OCI-LY1 (cell line): ENCODE results near the gene WNT2B.

Experiments used
- H2AFZ ChIP-seq: fragments of 200-600 bp; sonication (generic), shearing (Covaris generic); 2 replicates; pipeline ENCODE4 v1.6.0; 2014; ENCODE audit warnings: antibody characterized with exemption, mild to moderate bottlenecking, low read length
- H3F3A ChIP-seq: fragments of 200-600 bp; sonication (generic), shearing (Covaris generic); 2 replicates; pipeline ENCODE4 v1.6.0; 2014; ENCODE audit warnings: mild to moderate bottlenecking, antibody characterized with exemption, low read length, moderate library complexity; ENCODE audit not compliant: insufficient read depth
- H3K27ac ChIP-seq: fragments of 200-600 bp; sonication (generic); 2 replicates; pipeline ENCODE4 v1.5.1; 2014; ENCODE audit warnings: low read length, mixed run types, mild to moderate bottlenecking, low read depth; ENCODE audit not compliant: poor library complexity, severe bottlenecking
- H3K27me3 ChIP-seq: fragments of 200-600 bp; sonication (generic); 2 replicates; pipeline ENCODE4 v1.6.0; 2014; ENCODE audit warnings: antibody characterized with exemption, mild to moderate bottlenecking, low read length, moderate library complexity; ENCODE audit not compliant: insufficient read depth
- H3K36me3 ChIP-seq: fragments of 200-600 bp; sonication (generic); 2 replicates; pipeline ENCODE4 v1.6.1; 2014; ENCODE audit warnings: mild to moderate bottlenecking, antibody characterized with exemption, low read length, moderate library complexity, mixed read lengths; ENCODE audit not compliant: insufficient read depth
- H3K4me1 ChIP-seq: fragments of 200-600 bp; sonication (generic); 2 replicates; pipeline ENCODE4 v1.5.1; 2014; ENCODE audit warnings: mild to moderate bottlenecking, low read length, moderate library complexity; ENCODE audit not compliant: insufficient read depth, severe bottlenecking
- H3K4me2 ChIP-seq: fragments of 200-600 bp; sonication (generic), shearing (Covaris generic); 2 replicates; pipeline ENCODE4 v1.6.1; 2014; ENCODE audit warnings: low read length
- H3K4me3 ChIP-seq: fragments of 200-600 bp; sonication (generic); 2 replicates; pipeline ENCODE4 v1.5.1; 2014; ENCODE audit warnings: low read length, low read depth, mild to moderate bottlenecking, mixed read lengths; ENCODE audit not compliant: poor library complexity, severe bottlenecking
- H3K79me2 ChIP-seq: fragments of 200-600 bp; shearing (Covaris generic); 2 replicates; pipeline ENCODE4 v1.6.1; 2016; ENCODE audit warnings: mixed run types, low read length, mixed read lengths; ENCODE audit not compliant: insufficient read depth
- H3K9ac ChIP-seq: fragments of 200-600 bp; sonication (generic), shearing (Covaris generic); 2 replicates; pipeline ENCODE4 v1.6.1; 2014; ENCODE audit warnings: mild to moderate bottlenecking, low read length, mixed read lengths
- H3K9me2 ChIP-seq: fragments of 200-600 bp; sonication (generic), shearing (Covaris generic); 2 replicates; pipeline ENCODE4 v1.6.1; 2014; ENCODE audit warnings: low read depth, mild to moderate bottlenecking, low read length, mixed read lengths
- H3K9me3 ChIP-seq: fragments of 200-600 bp; shearing (Covaris generic); 2 replicates; pipeline ENCODE4 v1.6.1; 2014; ENCODE audit warnings: low read length, mixed read lengths
- H4K20me1 ChIP-seq: fragments of 200-600 bp; sonication (generic), shearing (Covaris generic); 2 replicates; pipeline ENCODE4 v1.6.0; 2016; ENCODE audit warnings: mild to moderate bottlenecking, low read length; ENCODE audit not compliant: insufficient read depth
- EZH2 ChIP-seq: fragments of 200-600 bp; sonication (generic), shearing (Covaris generic); IDR thresholded peaks from 2 replicates; pipeline ENCODE4 v1.8.0; 2017; ENCODE audit warnings: borderline replicate concordance, mixed run types, mild to moderate bottlenecking, antibody characterized with exemption, low read length, moderate library complexity, mixed read lengths
- TF ChIP-seq, protein P1 (sequence below): fragments of 200-600 bp; sonication (generic), shearing (Covaris generic); IDR thresholded peaks from 2 replicates; pipeline ENCODE4 v1.5.1; 2017; ENCODE audit warnings: mild to moderate bottlenecking, antibody characterized with exemption, low read length, moderate library complexity, mixed read lengths

The WNT2B gene

GRCh38 chr1:112514901-112515300 lies 6.1 kb downstream of the WNT2B start:
- H3K27ac ChIP-seq, result no peak overlapping the region

DNA sequence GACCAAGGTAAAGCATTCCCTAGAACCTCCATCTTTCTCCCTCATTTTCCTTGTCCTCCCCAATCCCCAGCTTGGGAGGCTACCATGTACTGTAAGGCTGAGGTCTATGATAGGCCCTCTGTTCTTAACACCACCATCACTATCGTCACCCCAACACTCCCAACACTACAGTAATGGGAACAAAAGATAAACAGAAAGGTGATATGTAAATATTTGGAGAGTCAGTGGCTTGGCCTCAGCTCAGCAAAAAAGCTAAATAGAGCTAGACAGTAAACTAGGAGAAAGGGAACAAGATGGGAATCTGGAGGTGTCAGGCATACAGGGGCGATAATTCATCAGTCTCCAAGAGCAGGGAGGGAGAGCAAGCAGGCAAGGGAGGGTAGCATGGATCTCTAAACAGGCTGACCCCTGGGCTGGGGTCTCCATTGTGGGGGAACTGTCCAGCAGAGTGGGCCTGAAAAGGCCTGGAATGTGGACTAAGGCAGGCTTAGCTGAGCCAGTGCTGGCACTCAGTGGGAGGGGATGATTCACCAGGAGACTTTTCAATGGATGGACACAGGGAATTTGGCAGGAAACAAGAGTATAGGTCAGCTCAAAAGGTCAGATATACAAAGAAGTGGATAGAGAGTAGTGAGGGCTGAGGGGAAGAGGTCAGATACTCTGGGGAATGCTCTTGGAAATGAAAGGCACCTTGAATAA lies 6.7 kb downstream of the WNT2B start:
- Histone ChIP-seq H3K36me3 (no peaks in the 10 kb centered on the region), H3K9me2 (no peaks in the 10 kb centered on the region), H3K27me3 (no peaks in the 10 kb centered on the region), H3K4me3 (no peak overlapping the region), H3K9me3 (no peaks in the 10 kb centered on the region), H2AFZ (no peak overlapping the region), H3F3A (no peaks in the 10 kb centered on the region), H3K4me1 (no peaks in the 10 kb centered on the region), H3K79me2 (no peaks in the 10 kb centered on the region), H4K20me1 (no peaks in the 10 kb centered on the region), H3K4me2 (no peak overlapping the region), H3K9ac (no peak overlapping the region), H3K27ac (no peak overlapping the region)
- TF ChIP-seq EZH2, result no peak
- TF ChIP-seq, protein P1, sequence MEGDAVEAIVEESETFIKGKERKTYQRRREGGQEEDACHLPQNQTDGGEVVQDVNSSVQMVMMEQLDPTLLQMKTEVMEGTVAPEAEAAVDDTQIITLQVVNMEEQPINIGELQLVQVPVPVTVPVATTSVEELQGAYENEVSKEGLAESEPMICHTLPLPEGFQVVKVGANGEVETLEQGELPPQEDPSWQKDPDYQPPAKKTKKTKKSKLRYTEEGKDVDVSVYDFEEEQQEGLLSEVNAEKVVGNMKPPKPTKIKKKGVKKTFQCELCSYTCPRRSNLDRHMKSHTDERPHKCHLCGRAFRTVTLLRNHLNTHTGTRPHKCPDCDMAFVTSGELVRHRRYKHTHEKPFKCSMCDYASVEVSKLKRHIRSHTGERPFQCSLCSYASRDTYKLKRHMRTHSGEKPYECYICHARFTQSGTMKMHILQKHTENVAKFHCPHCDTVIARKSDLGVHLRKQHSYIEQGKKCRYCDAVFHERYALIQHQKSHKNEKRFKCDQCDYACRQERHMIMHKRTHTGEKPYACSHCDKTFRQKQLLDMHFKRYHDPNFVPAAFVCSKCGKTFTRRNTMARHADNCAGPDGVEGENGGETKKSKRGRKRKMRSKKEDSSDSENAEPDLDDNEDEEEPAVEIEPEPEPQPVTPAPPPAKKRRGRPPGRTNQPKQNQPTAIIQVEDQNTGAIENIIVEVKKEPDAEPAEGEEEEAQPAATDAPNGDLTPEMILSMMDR, result no peak

More at GRCh38 chr1:112514901-112515300, 6.1 kb downstream of the WNT2B start:
- H3K27me3 ChIP-seq, result no peaks in the 10 kb centered on the region
- no peak overlapping the region for H2AFZ ChIP-seq
- TF ChIP-seq, protein P1, result no peak
- no peak for TF ChIP-seq EZH2
- no peak overlapping the region for H3K9ac ChIP-seq
- H3F3A ChIP-seq, result no peaks in the 10 kb centered on the region
- H3K9me3 ChIP-seq, result no peaks in the 10 kb centered on the region
- no peaks in the 10 kb centered on the region for H3K9me2 ChIP-seq
- no peaks in the 10 kb centered on the region for H3K79me2 ChIP-seq
- no peak overlapping the region for H3K4me3 ChIP-seq
- H3K36me3 ChIP-seq, result no peaks in the 10 kb centered on the region
- no peak overlapping the region for H3K4me2 ChIP-seq
- no peaks in the 10 kb centered on the region for H4K20me1 ChIP-seq
- no peaks in the 10 kb centered on the region for H3K4me1 ChIP-seq

DNA sequence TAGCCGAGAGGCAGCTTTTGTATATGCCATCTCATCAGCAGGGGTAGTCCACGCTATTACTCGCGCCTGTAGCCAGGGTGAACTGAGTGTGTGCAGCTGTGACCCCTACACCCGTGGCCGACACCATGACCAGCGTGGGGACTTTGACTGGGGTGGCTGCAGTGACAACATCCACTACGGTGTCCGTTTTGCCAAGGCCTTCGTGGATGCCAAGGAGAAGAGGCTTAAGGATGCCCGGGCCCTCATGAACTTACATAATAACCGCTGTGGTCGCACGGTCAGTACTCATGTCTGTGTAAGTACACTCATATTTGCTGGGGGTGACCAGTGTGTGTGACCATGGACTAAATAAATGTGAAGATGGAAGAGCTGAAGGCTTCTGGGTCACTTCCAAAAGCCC lies 7.4 kb downstream of the WNT2B start:
- Histone ChIP-seq H3K27me3 (no peaks in the 10 kb centered on the region), H3K4me2 (no peak overlapping the region), H3K79me2 (no peaks in the 10 kb centered on the region), H3K36me3 (no peaks in the 10 kb centered on the region), H3F3A (no peaks in the 10 kb centered on the region), H2AFZ (no peak overlapping the region), H3K27ac (no peak overlapping the region), H4K20me1 (no peaks in the 10 kb centered on the region), H3K4me3 (no peak overlapping the region), H3K9me2 (no peaks in the 10 kb centered on the region), H3K9ac (no peak overlapping the region), H3K9me3 (no peaks in the 10 kb centered on the region), H3K4me1 (no peaks in the 10 kb centered on the region)
- TF ChIP-seq EZH2, result no peak
- TF ChIP-seq, protein P1, result no peak
